Panc1 (cell line): ENCODE measurements around the gene KPTN.

Source experiments
- POLR2AphosphoS5 ChIP-seq: IDR thresholded peaks from 2 replicates; pipeline ENCODE4 v1.6.1; 2012; ENCODE audit warnings: mild to moderate bottlenecking, low read depth, low read length, moderate library complexity
- SIN3A ChIP-seq: IDR thresholded peaks from 2 replicates; pipeline ENCODE4 v1.6.1; 2012; ENCODE audit warnings: low read depth, mild to moderate bottlenecking, low read length, moderate library complexity, borderline replicate concordance; ENCODE audit not compliant: insufficient read depth
- TCF7L2 ChIP-seq: IDR thresholded peaks from 2 replicates; pipeline ENCODE4 v1.6.1; 2011; ENCODE audit warnings: mild to moderate bottlenecking, low read depth, low read length, inconsistent platforms
- TF ChIP-seq, protein P1 (sequence below): fragments of 450-650 bp; IDR thresholded peaks from 2 replicates; pipeline ENCODE4 v1.5.1; 2017; ENCODE audit warnings: mild to moderate bottlenecking
- TF ChIP-seq, protein P2 (sequence below), 2 experiments: IDR thresholded peaks; 2 replicates each; pipeline ENCODE4 v1.6.1; 2011 to 2012; ENCODE audit warnings: low read depth in 2 of 2, control low read depth in 1 of 2, low read length in 1 of 2, mild to moderate bottlenecking in 1 of 2, moderate library complexity in 1 of 2; ENCODE audit not compliant: insufficient read depth in 1 of 2

DNA sequence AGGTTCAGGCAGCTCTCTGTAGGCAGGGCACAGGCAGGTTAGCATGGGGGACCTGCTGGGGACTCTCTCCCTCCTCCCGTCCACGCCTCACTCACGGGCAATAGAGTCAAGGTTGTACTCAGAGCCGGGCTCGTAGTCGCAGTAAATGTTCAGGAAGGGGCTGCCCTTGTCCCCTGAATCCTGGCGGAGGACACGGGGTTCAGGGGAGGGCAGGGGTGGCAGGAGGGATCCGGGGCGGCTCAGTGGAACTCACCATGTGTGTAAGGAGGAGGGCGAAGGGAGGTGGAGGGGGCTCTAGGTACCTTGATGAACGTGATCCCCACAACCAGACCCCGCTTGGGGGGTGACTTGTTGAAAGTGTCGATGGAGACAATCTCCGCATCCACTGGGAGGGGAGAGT lies 819 bp downstream of the KPTN start:
- TF ChIP-seq, protein P1, sequence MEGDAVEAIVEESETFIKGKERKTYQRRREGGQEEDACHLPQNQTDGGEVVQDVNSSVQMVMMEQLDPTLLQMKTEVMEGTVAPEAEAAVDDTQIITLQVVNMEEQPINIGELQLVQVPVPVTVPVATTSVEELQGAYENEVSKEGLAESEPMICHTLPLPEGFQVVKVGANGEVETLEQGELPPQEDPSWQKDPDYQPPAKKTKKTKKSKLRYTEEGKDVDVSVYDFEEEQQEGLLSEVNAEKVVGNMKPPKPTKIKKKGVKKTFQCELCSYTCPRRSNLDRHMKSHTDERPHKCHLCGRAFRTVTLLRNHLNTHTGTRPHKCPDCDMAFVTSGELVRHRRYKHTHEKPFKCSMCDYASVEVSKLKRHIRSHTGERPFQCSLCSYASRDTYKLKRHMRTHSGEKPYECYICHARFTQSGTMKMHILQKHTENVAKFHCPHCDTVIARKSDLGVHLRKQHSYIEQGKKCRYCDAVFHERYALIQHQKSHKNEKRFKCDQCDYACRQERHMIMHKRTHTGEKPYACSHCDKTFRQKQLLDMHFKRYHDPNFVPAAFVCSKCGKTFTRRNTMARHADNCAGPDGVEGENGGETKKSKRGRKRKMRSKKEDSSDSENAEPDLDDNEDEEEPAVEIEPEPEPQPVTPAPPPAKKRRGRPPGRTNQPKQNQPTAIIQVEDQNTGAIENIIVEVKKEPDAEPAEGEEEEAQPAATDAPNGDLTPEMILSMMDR: no peak
- TF ChIP-seq POLR2AphosphoS5 (no peak), TCF7L2 (no peak), SIN3A (no peak)
- TF ChIP-seq, protein P2, sequence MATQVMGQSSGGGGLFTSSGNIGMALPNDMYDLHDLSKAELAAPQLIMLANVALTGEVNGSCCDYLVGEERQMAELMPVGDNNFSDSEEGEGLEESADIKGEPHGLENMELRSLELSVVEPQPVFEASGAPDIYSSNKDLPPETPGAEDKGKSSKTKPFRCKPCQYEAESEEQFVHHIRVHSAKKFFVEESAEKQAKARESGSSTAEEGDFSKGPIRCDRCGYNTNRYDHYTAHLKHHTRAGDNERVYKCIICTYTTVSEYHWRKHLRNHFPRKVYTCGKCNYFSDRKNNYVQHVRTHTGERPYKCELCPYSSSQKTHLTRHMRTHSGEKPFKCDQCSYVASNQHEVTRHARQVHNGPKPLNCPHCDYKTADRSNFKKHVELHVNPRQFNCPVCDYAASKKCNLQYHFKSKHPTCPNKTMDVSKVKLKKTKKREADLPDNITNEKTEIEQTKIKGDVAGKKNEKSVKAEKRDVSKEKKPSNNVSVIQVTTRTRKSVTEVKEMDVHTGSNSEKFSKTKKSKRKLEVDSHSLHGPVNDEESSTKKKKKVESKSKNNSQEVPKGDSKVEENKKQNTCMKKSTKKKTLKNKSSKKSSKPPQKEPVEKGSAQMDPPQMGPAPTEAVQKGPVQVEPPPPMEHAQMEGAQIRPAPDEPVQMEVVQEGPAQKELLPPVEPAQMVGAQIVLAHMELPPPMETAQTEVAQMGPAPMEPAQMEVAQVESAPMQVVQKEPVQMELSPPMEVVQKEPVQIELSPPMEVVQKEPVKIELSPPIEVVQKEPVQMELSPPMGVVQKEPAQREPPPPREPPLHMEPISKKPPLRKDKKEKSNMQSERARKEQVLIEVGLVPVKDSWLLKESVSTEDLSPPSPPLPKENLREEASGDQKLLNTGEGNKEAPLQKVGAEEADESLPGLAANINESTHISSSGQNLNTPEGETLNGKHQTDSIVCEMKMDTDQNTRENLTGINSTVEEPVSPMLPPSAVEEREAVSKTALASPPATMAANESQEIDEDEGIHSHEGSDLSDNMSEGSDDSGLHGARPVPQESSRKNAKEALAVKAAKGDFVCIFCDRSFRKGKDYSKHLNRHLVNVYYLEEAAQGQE (IDR thresholded peaks at IDR 0.05; ENCODE audit: insufficient read depth in 1 of 2, low read depth in 2 of 2, low read length in 1 of 2): no peak
